Measurements from ENCODE around the gene IL3RA.
"Not testable (repeated sequence)": the region's sequence is repeated elsewhere in the genome, so short reads cannot be mapped to it uniquely, and the experiment has no call there.

The IL3RA gene

DNA sequence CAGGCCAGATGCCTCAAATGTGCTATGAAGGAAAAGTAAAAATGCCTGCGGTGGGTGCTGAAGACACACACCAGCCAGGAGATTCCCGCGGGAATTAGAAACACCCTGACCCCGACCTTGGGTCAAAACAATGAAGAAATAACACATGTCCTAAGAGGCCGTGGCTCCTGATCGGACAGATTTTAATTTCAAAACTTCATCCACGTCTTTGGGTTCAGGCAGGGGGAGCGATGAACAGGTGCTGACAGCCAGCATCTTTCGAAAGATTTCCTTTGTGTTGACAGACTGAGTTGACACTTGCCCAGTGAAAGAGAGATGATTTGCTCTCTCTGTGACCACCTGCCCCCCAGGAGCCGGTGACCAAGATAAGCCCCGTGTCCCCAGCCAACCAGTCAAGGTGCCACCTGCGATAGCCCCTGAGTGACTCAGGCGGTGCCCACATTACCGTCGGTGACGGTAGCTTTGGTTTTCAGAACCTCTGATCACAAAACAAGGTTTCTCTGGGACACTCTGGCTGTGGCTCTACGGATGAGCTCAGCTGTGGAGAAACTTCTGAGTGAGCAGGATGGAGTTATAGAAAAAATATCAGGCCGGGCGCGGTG lies 11.0 kb upstream of the IL3RA start:
- Histone ChIP-seq H3K4me3 (ENCODE audit: low read length) (no peak overlapping the region), H3K4me1 (ENCODE audit: low read length) (no peaks in the 10 kb centered on the region), H3K27me3 (replicated peaks; ENCODE audit: insufficient read depth, low read length) (no peaks in the 10 kb centered on the region), H3F3A (ENCODE audit: insufficient read depth, low read length) (no peaks in the 10 kb centered on the region), H3K79me2 (ENCODE audit: low read length) (no peaks in the 10 kb centered on the region), H3K9ac (ENCODE audit: low read length) (no peak overlapping the region), H3K27ac (ENCODE audit: low read length) (no peak overlapping the region), H3K36me3 (replicated peaks; ENCODE audit: insufficient read depth, low read length) (no peaks in the 10 kb centered on the region), H4K20me1 (ENCODE audit: insufficient read depth, low read length) (no peaks in the 10 kb centered on the region), H2AFZ (ENCODE audit: low read length) (no peak overlapping the region), H3K9me3 (replicated peaks; ENCODE audit: insufficient read depth, low read length) (no peaks in the 10 kb centered on the region), H3K4me2 (ENCODE audit: low read depth, low read length) (no peak overlapping the region), H3K9me2 (replicated peaks; ENCODE audit: insufficient read depth, low read length) (no peaks in the 10 kb centered on the region)
- TF ChIP-seq EZH2phosphoT487 (IDR thresholded peaks at IDR 0.05; ENCODE audit: low read length): no peak
- TF ChIP-seq, protein P1, sequence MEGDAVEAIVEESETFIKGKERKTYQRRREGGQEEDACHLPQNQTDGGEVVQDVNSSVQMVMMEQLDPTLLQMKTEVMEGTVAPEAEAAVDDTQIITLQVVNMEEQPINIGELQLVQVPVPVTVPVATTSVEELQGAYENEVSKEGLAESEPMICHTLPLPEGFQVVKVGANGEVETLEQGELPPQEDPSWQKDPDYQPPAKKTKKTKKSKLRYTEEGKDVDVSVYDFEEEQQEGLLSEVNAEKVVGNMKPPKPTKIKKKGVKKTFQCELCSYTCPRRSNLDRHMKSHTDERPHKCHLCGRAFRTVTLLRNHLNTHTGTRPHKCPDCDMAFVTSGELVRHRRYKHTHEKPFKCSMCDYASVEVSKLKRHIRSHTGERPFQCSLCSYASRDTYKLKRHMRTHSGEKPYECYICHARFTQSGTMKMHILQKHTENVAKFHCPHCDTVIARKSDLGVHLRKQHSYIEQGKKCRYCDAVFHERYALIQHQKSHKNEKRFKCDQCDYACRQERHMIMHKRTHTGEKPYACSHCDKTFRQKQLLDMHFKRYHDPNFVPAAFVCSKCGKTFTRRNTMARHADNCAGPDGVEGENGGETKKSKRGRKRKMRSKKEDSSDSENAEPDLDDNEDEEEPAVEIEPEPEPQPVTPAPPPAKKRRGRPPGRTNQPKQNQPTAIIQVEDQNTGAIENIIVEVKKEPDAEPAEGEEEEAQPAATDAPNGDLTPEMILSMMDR (IDR thresholded peaks at IDR 0.05; ENCODE audit: low read length): no peak
- TF ChIP-seq EZH2 (optimal IDR thresholded peaks at IDR 0.05; ENCODE audit: low read depth, low read length): no peak
- DNase-seq: peak; percentile 6

DNA sequence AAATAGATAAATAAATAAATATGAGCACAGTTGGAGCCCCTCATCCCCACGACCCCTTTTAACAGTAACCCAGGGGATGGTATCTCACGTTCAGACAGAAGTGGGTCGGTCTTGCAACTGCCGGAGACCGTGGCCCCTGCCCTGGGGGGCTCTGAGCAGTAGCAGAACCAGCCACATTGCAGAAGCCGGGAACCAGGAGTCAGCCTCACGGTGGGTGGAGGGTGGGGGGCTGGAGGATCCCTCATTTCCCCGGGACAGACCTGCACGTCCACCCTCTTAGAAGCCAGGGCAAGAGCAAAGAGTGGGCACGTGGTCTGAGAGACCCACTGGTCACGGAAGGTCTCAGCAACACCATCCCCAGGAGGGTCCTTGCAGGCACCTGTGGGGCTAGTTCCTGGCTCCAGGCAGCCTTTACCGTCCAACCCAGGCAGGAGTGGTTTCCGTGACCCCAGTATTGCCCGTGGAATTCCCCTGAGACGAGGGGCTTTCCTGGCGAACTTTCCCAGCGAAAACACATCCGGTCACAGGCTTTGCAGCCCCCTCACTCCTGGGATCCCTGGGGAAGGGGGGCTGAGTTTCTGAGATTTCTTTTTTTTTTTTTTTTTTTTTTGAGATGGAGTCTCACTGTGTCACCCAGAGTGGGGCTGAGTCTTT lies 8.8 kb upstream of the IL3RA start:
- no peaks in the 10 kb centered on the region for H3K9me3 ChIP-seq (replicated peaks; ENCODE audit: insufficient read depth, low read length)
- H3K4me3 ChIP-seq (ENCODE audit: low read length): no peak overlapping the region
- H3K9me2 ChIP-seq (replicated peaks; ENCODE audit: insufficient read depth, low read length): no peaks in the 10 kb centered on the region
- no peak for DNase-seq
- H3K4me1 ChIP-seq (ENCODE audit: low read length): no peaks in the 10 kb centered on the region
- no peaks in the 10 kb centered on the region for H3K36me3 ChIP-seq (replicated peaks; ENCODE audit: insufficient read depth, low read length)
- H4K20me1 ChIP-seq (ENCODE audit: insufficient read depth, low read length): no peaks in the 10 kb centered on the region
- TF ChIP-seq EZH2 (optimal IDR thresholded peaks at IDR 0.05; ENCODE audit: low read depth, low read length): no peak
- no peak for TF ChIP-seq EZH2phosphoT487 (IDR thresholded peaks at IDR 0.05; ENCODE audit: low read length)
- TF ChIP-seq, protein P1 (IDR thresholded peaks at IDR 0.05; ENCODE audit: low read length): no peak
- H3K27me3 ChIP-seq (replicated peaks; ENCODE audit: insufficient read depth, low read length): no peaks in the 10 kb centered on the region
- no peak overlapping the region for H3K9ac ChIP-seq (ENCODE audit: low read length)
- H3F3A ChIP-seq (ENCODE audit: insufficient read depth, low read length): no peaks in the 10 kb centered on the region
- H2AFZ ChIP-seq (ENCODE audit: low read length): no peak overlapping the region
- no peak overlapping the region for H3K27ac ChIP-seq (ENCODE audit: low read length)
- no peak overlapping the region for H3K4me2 ChIP-seq (ENCODE audit: low read depth, low read length)
- no peaks in the 10 kb centered on the region for H3K79me2 ChIP-seq (ENCODE audit: low read length)

DNA sequence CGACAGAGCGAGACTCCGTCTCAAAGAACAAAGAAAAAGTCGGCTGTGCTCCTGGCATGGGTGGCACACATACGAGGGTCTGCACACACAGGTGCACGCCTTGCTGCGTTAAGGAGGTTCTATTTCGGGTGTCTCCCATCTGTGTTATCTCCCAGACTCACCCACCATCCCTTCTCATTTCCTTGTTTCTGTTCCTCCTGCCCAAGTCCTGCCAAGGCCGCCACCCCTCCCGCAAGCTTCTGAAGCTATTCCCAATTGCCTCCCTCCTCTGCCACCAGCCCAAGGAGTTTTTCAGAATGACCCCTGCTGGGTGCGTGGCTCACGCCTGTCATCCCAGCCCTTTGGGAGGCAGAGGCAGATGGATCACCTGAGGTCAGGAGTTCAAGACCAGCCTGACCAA lies 6.0 kb upstream of the IL3RA start:
- Histone ChIP-seq H3K4me1 (ENCODE audit: low read length) (no peaks in the 10 kb centered on the region), H3K27me3 (replicated peaks; ENCODE audit: insufficient read depth, low read length) (no peaks in the 10 kb centered on the region), H3K9me3 (replicated peaks; ENCODE audit: insufficient read depth, low read length) (no peaks in the 10 kb centered on the region), H3K9me2 (replicated peaks; ENCODE audit: insufficient read depth, low read length) (no peaks in the 10 kb centered on the region), H3K27ac (ENCODE audit: low read length) (no peak overlapping the region), H4K20me1 (ENCODE audit: insufficient read depth, low read length) (no peaks in the 10 kb centered on the region), H3K4me3 (ENCODE audit: low read length) (no peak overlapping the region), H3K79me2 (ENCODE audit: low read length) (no peaks in the 10 kb centered on the region), H2AFZ (ENCODE audit: low read length) (no peak overlapping the region), H3K9ac (ENCODE audit: low read length) (no peak overlapping the region), H3K4me2 (ENCODE audit: low read depth, low read length) (no peak overlapping the region), H3K36me3 (replicated peaks; ENCODE audit: insufficient read depth, low read length) (no peaks in the 10 kb centered on the region), H3F3A (ENCODE audit: insufficient read depth, low read length) (no peaks in the 10 kb centered on the region)
- no peak for DNase-seq
- TF ChIP-seq EZH2 (optimal IDR thresholded peaks at IDR 0.05; ENCODE audit: low read depth, low read length) (no peak), EZH2phosphoT487 (IDR thresholded peaks at IDR 0.05; ENCODE audit: low read length) (no peak)
- TF ChIP-seq, protein P1 (IDR thresholded peaks at IDR 0.05; ENCODE audit: low read length): no peak

DNA sequence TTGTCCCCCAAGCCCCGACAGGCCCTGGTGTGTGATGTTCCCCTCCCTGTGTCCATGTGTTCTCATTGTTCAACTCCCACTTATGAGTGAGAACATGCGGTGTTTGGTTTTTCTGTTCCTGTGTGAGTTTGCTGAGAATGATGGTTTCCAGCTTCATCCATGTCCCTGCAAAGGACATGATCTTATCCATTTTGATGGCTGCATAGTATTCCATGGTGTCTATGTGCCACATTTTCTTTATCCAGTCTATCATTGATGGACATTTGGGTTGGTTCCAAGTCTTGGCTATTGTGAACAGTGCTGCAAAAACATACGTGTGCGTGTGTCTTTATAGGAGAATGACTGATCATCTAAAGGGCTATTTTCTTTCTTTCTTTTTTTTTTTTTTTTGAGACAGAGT lies 4.2 kb upstream of the IL3RA start:
- not testable (repeated sequence) for H3K36me3 ChIP-seq (replicated peaks; ENCODE audit: insufficient read depth, low read length); H3K9me2 ChIP-seq (replicated peaks; ENCODE audit: insufficient read depth, low read length); H2AFZ ChIP-seq (ENCODE audit: low read length); DNase-seq; H3K9me3 ChIP-seq (replicated peaks; ENCODE audit: insufficient read depth, low read length); H3K27me3 ChIP-seq (replicated peaks; ENCODE audit: insufficient read depth, low read length); H3K27ac ChIP-seq (ENCODE audit: low read length); H4K20me1 ChIP-seq (ENCODE audit: insufficient read depth, low read length); H3K4me3 ChIP-seq (ENCODE audit: low read length); H3K4me1 ChIP-seq (ENCODE audit: low read length); H3F3A ChIP-seq (ENCODE audit: insufficient read depth, low read length); H3K79me2 ChIP-seq (ENCODE audit: low read length); H3K4me2 ChIP-seq (ENCODE audit: low read depth, low read length); H3K9ac ChIP-seq (ENCODE audit: low read length)

Data from MM.1S (cell line).